Measurements from ENCODE around the gene ADGRA1. TPM values are rescaled to one million over a fixed set of nuclear protein-coding genes. Genes with fewer than 3 reads are reported as not detected.

ADGRA1 gene
- total and polyA plus RNA-seq, 2 of the 8 experiments (the other 6 are each of a cell fraction or from before 2014, with no cell fraction given) = 0.17 to 0.21 TPM

- Histone ChIP-seq H3K9ac (replicated peaks in 1 of 4; ENCODE audit: extremely low read depth in 1 of 4, low read depth in 3 of 4, low read length in 3 of 4) (no peak overlapping the region), H2AFZ (ENCODE audit: low read length) (no peak overlapping the region), H3K27me3 (replicated peaks in 1 of 4; ENCODE audit: control insufficient read depth in 3 of 4, extremely low read depth in 1 of 4, insufficient read depth in 3 of 4, low read length in 3 of 4) (peaks cover 13 to 23% (median 22%) of the 10 kb centered on the region in 4 experiments), H2AK5ac (ENCODE audit: low read depth, low read length) (no peak overlapping the region), H4K5ac (ENCODE audit: insufficient read length, low read depth, low read length) (no peak overlapping the region), H2BK120ac (replicated peaks; ENCODE audit: low read depth, low read length) (no peak overlapping the region), H4K91ac (replicated peaks; ENCODE audit: insufficient read length, low read length) (no peak overlapping the region), H3K4me2 (ENCODE audit: insufficient read depth in 1 of 2, low read depth in 2 of 2, low read length in 2 of 2) (no peak overlapping the region), H3K18ac (ENCODE audit: extremely low read depth, low read length) (no peak overlapping the region), H3K56ac (replicated peaks; ENCODE audit: insufficient read length, low read depth, low read length) (no peak overlapping the region), H2BK15ac (ENCODE audit: low read length) (no peak overlapping the region), H2BK5ac (ENCODE audit: low read depth, low read length) (no peak overlapping the region), H3K4me3 (ENCODE audit: extremely low read depth in 1 of 4, insufficient read depth in 2 of 4, low read depth in 3 of 4, low read length in 4 of 4) (no peak overlapping the region), H3K23me2 (ENCODE audit: low read depth, low read length) (peaks cover under 1% of the 10 kb centered on the region; the same call in 1 of the 2 replicates), H2BK20ac (ENCODE audit: low read length) (no peak overlapping the region), H3K14ac (ENCODE audit: insufficient read length) (no peak overlapping the region), H3K9me3 (ENCODE audit: insufficient read depth in 2 of 2, low read depth in 1 of 2, low read length in 1 of 2) (no peaks in the 10 kb centered on the region), H3K36me3 (ENCODE audit: control insufficient read depth in 2 of 4, insufficient read depth in 4 of 4, low read length in 3 of 4) (no peaks in the 10 kb centered on the region), H3K4me1 (replicated peaks in 1 of 4; ENCODE audit: control insufficient read depth in 3 of 4, insufficient read depth in 4 of 4, low read length in 3 of 4) (no peaks in the 10 kb centered on the region; a peak in 2 of 7 replicates), H4K20me1 (replicated peaks in 1 of 2; ENCODE audit: control insufficient read depth in 1 of 2, insufficient read depth in 2 of 2, low read length in 2 of 2) (peaks cover 3 to 4% of the 10 kb centered on the region in 2 experiments), H2BK12ac (ENCODE audit: low read depth, low read length) (no peak overlapping the region), H3K27ac (ENCODE audit: low read depth, low read length) (no peak overlapping the region), H4K8ac (ENCODE audit: extremely low read depth, insufficient read depth, low read length) (no peak overlapping the region), H3K79me1 (ENCODE audit: low read depth, low read length) (no peaks in the 10 kb centered on the region), H3K79me2 (ENCODE audit: control insufficient read depth in 1 of 2, insufficient read depth in 2 of 2, low read length in 2 of 2) (no peaks in the 10 kb centered on the region), H3K23ac (ENCODE audit: insufficient read length) (no peak overlapping the region), H3K4ac (replicated peaks; ENCODE audit: insufficient read length, low read depth, low read length) (no peak overlapping the region)
- CTCF ChIA-PET (ENCODE audit: partially characterized antibody) = no interaction called here
- DNase-seq (ENCODE audit: low read depth in 1 of 2, low spot score in 2 of 2) = no peak
- POLR2A ChIA-PET (ENCODE audit: partially characterized antibody) = no interaction called here
- FAIRE-seq = no peak
- 91% methylated on average over 13 of the region's 15 CpGs; no CpG with 5 or more reads in 1 of the 2 experiments for WGBS, 2 experiments (ENCODE audit: extremely low coverage in 1 of 2, insufficient coverage in 1 of 2, insufficient read length in 1 of 2, insufficient replicate concordance in 2 of 2, low coverage in 1 of 2, low lambda C conversion rate in 2 of 2, missing lambda C conversion rate in 1 of 2)
- no peak for TF ChIP-seq NANOG (IDR thresholded peaks at IDR 0.05; ENCODE audit: insufficient read depth, low read depth, low read length, poor library complexity, severe bottlenecking)
- no peak for TF ChIP-seq RXRA (IDR thresholded peaks at IDR 0.05; ENCODE audit: insufficient read depth, low read depth, low read length)
- TF ChIP-seq POU5F1 (IDR thresholded peaks at IDR 0.05; ENCODE audit: low read depth, low read length) = no peak
- no peak for TF ChIP-seq HDAC2 (IDR thresholded peaks at IDR 0.05; ENCODE audit: borderline replicate concordance in 1 of 2, low read depth in 2 of 2, low read length in 2 of 2)
- TF ChIP-seq KDM1A (IDR thresholded peaks at IDR 0.05; ENCODE audit: borderline replicate concordance, low read length) = no peak
- TF ChIP-seq RAD21 (IDR thresholded peaks at IDR 0.05 in 1 of 2, conservative IDR thresholded peaks at IDR 0.05 in 1 of 2; ENCODE audit: low read depth in 2 of 2, low read length in 2 of 2) = no peak
- no peak for TF ChIP-seq KDM4A (IDR thresholded peaks at IDR 0.05; ENCODE audit: low read depth, low read length, severe bottlenecking)
Observed at GRCh38 chr10:133093291-133093690, 5.6 kb downstream of the ADGRA1 start.
